ENCODE results near the gene MYLIP. TPM values are rescaled to one million over a fixed set of nuclear protein-coding genes. Genes with fewer than 3 reads are reported as not detected.

Gene MYLIP
- total RNA-seq, 1 experiment from 2014 or later = 48.1 TPM

- H3K9me3 ChIP-seq = no peaks in the 10 kb centered on the region
- DNase-seq = no peak
- intact Hi-C loops (cut with micrococcal nuclease; ENCODE audit: unreplicated experiment) = no loop called here
- peaks cover 22% of the 10 kb centered on the region for H3K4me1 Mint-ChIP-seq (ENCODE audit: low read depth, unreplicated experiment)
- peaks cover 11% of the 10 kb centered on the region for H3K9me3 Mint-ChIP-seq (ENCODE audit: unreplicated experiment)
- CTCF ChIA-PET = no interaction called here
- H3K36me3 ChIP-seq (ENCODE audit: control insufficient read depth, insufficient read depth, low read length) = no peaks in the 10 kb centered on the region
- H3K27ac Mint-ChIP-seq (ENCODE audit: unreplicated experiment) = no peak overlapping the region
- peaks cover 69% of the 10 kb centered on the region for H3K4me1 ChIP-seq
- no peak overlapping the region for H3K4me3 Mint-ChIP-seq (ENCODE audit: unreplicated experiment)
- TF ChIP-seq CTCF (IDR thresholded peaks at IDR 0.05; ENCODE audit: insufficient read depth in 1 of 2, low read depth in 1 of 2, low read length in 1 of 2, severe bottlenecking in 1 of 2, unreplicated experiment in 1 of 2) = no peak
- H3K4me3 ChIP-seq (ENCODE audit: low read depth, low read length) = no peak overlapping the region
- H3K27me3 Mint-ChIP-seq (ENCODE audit: insufficient read depth, unreplicated experiment) = no peaks in the 10 kb centered on the region
- no TSS peak for BruUV-seq (replicated peaks)
- H3K27me3 ChIP-seq (replicated peaks; ENCODE audit: control insufficient read depth, insufficient read depth, low read length) = no peaks in the 10 kb centered on the region
- POLR2A ChIA-PET = no interaction called here
- no peaks in the 10 kb centered on the region for H3K36me3 Mint-ChIP-seq (ENCODE audit: insufficient read depth, unreplicated experiment)
These were observed 24.1 kb upstream of the MYLIP start for GRCh38 chr6:16104624-16105433.

- no peaks in the 10 kb centered on the region for H3K27me3 Mint-ChIP-seq (ENCODE audit: insufficient read depth, unreplicated experiment)
- CTCF ChIA-PET = no interaction called here
These were observed 23.0 kb upstream of the MYLIP start for GRCh38 chr6:16105854-16106253.

More at GRCh38 chr6:16105854-16106253, 23.0 kb upstream of the MYLIP start:
- Mint-ChIP-seq H3K36me3 (ENCODE audit: insufficient read depth, unreplicated experiment) (no peaks in the 10 kb centered on the region), H3K9me3 (ENCODE audit: unreplicated experiment) (peaks cover 1% of the 10 kb centered on the region), H3K27ac (ENCODE audit: unreplicated experiment) (no peak overlapping the region), H3K4me3 (ENCODE audit: unreplicated experiment) (no peak overlapping the region), H3K4me1 (ENCODE audit: low read depth, unreplicated experiment) (peaks cover 20% of the 10 kb centered on the region)
- POLR2A ChIA-PET = interaction anchor here (0.9 kb wide), 1 partner anchor 23 kb away, joined by 6 read pairs; the partner anchor contains the start of gene MYLIP
- no peaks in the 10 kb centered on the region for H3K36me3 ChIP-seq (ENCODE audit: control insufficient read depth, insufficient read depth, low read length)
- no TSS peak for BruUV-seq (replicated peaks)
- no peak for TF ChIP-seq CTCF (IDR thresholded peaks at IDR 0.05; ENCODE audit: insufficient read depth in 1 of 2, low read depth in 1 of 2, low read length in 1 of 2, severe bottlenecking in 1 of 2, unreplicated experiment in 1 of 2)
- peaks cover 70% of the 10 kb centered on the region for H3K4me1 ChIP-seq
- no peak for DNase-seq
- no peaks in the 10 kb centered on the region for H3K9me3 ChIP-seq
- no peaks in the 10 kb centered on the region for H3K27me3 ChIP-seq (replicated peaks; ENCODE audit: control insufficient read depth, insufficient read depth, low read length)
- H3K4me3 ChIP-seq (ENCODE audit: low read depth, low read length) = no peak overlapping the region
- intact Hi-C loops (cut with micrococcal nuclease; ENCODE audit: unreplicated experiment) = no loop called here
